Activated CD8-positive, alpha-beta memory T cell treated with anti-CD3 and anti-CD28 coated beads for 4 hours (primary cell): Measurements from ENCODE around the gene TCOF1.
A peak's percentile ranks its signal among the peaks of the same experiment; 100 is the strongest.

Experiments used
- DNase-seq, 2 donors: peaks; one replicate each; pipeline ENCODE4 v3.0.0-alpha.2; 2020; ENCODE audit warnings: low read depth in 2 of 2

TCOF1 gene

GRCh38 chr5:150357326-150358260 is at the start of gene TCOF1:
Gene TCOF1 (plus strand): TSS chr5:150357697. CDS start chr5:150357747, 50 bp downstream.
- peak; percentile 94 to 97 for DNase-seq

- DNase-seq: no peak
Measured at GRCh38 chr5:150309101-150309885, 48.2 kb upstream of the TCOF1 start.

GRCh38 chr5:150309886-150310239 is 47.6 kb upstream of the TCOF1 start:
- DNase-seq: no peak

- DNase-seq: no peak
Measured at GRCh38 chr5:150310246-150310645, 47.3 kb upstream of the TCOF1 start.

- DNase-seq: no peak
Measured at GRCh38 chr5:150311015-150311692, 46.3 kb upstream of the TCOF1 start.

- no peak for DNase-seq
Measured at GRCh38 chr5:150312518-150312917, 45.0 kb upstream of the TCOF1 start.

- no peak for DNase-seq
Measured at GRCh38 chr5:150313501-150313900, 44.0 kb upstream of the TCOF1 start.

- DNase-seq: no peak
Measured at GRCh38 chr5:150313921-150314716, 43.4 kb upstream of the TCOF1 start.

- no peak for DNase-seq
Measured at GRCh38 chr5:150315245-150315644, 42.3 kb upstream of the TCOF1 start.

- no peak for DNase-seq
Measured at GRCh38 chr5:150316320-150316719, 41.2 kb upstream of the TCOF1 start.

GRCh38 chr5:150317048-150318003 is 40.2 kb upstream of the TCOF1 start:
- DNase-seq: no peak

GRCh38 chr5:150318613-150319483 is 38.6 kb upstream of the TCOF1 start:
- no peak for DNase-seq

GRCh38 chr5:150319484-150319790 is 38.1 kb upstream of the TCOF1 start:
- no peak for DNase-seq

GRCh38 chr5:150320044-150320613 is 37.4 kb upstream of the TCOF1 start:
- no peak for DNase-seq

- DNase-seq: no peak
Measured at GRCh38 chr5:150321211-150321610, 36.3 kb upstream of the TCOF1 start.

GRCh38 chr5:150321784-150322183 is 35.7 kb upstream of the TCOF1 start:
- DNase-seq: no peak

- no peak for DNase-seq
Measured at GRCh38 chr5:150322202-150322601, 35.3 kb upstream of the TCOF1 start.

- no peak for DNase-seq
Measured at GRCh38 chr5:150323092-150323491, 34.4 kb upstream of the TCOF1 start.

GRCh38 chr5:150323819-150324218 is 33.7 kb upstream of the TCOF1 start:
- DNase-seq: no peak
